HG02798 (cell line): ENCODE data around the gene CACNA1C.
"Not testable (repeated sequence)": the region's sequence is repeated elsewhere in the genome, so short reads cannot be mapped to it uniquely, and the experiment has no call there.

ENCODE experiments used
- ATAC-seq: cut with Tn5 transposase; IDR thresholded peaks from one replicate; pipeline ENCODE4 v1.9.1; 2021; ENCODE audit warnings: mild to moderate bottlenecking; ENCODE audit not compliant: unreplicated experiment, poor library complexity

Gene CACNA1C

GRCh38 chr12:2244013-2244861 lies 191.4 kb downstream of the CACNA1C start:
- no peak for ATAC-seq

- no peak for ATAC-seq
These were observed 193.6 kb downstream of the CACNA1C start for GRCh38 chr12:2246358-2246757.

DNA sequence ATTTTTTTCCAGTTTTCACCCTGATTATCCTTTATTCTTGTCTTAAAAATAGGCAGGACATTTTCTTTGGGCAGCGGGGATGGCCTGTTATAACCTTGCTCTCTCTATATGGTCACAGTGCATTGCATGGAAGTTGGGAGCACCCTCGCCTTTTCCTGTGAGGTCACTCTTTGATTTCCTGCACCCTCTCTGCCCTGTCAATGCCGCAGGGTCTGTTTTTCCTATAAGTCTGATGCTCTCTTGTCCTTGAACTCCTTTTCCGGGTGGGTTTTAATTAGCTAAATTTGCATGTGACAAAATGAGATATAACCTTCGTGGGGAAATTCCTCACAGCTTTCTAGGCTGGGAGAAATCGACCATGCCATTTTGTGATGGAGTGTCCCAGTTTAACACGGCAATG lies 194.3 kb downstream of the CACNA1C start:
- ATAC-seq, result no peak

- no peak for ATAC-seq
These were observed 194.8 kb downstream of the CACNA1C start for GRCh38 chr12:2247596-2247995.

- no peak for ATAC-seq
These were observed 195.5 kb downstream of the CACNA1C start for GRCh38 chr12:2248087-2248900.

GRCh38 chr12:2248901-2249381 lies 196.2 kb downstream of the CACNA1C start:
- peak; percentile 82 for ATAC-seq

DNA sequence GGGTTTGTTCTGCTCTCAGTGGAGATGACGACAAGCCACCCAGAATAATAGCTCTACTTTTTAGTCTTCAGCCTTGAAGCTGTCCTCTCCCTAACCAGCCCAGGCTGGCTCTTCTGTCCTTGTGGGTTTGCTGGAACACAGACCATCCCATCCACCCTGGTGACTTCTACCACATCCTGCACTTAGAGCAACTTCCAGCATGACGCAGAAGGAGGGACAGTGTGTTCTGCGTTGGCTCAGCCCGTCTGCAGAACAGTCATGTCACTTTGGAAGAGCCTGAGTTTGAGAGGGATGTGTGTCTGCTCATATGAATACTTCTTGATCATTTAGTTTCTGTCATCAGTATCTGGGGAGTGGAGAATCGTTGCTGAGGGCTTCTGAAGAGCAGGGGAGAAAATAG lies 198.0 kb downstream of the CACNA1C start:
- ATAC-seq, result no peak

- ATAC-seq, result no peak
These were observed 198.9 kb downstream of the CACNA1C start for GRCh38 chr12:2251526-2252209.

DNA sequence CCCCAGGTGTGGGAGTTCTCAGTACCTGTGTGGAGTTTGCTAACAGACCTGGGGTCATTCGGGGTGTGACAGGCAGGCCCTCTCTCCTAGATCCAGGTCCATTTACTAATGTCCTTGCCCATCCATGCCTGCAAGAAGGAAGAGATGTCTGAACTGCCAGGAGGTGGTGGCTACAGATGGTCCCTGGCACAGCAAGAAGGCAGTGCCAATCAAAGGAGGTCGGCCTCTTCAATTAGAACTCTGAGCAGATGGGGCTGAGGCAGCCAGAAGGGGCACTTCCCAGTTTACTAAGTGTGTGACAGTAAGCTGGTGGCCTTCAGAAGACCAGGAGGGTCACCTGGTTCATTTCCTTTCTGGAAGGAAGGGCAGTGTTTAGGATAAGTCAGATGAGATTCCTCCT lies 202.5 kb downstream of the CACNA1C start:
- no peak for ATAC-seq

GRCh38 chr12:2255731-2256130 lies 202.9 kb downstream of the CACNA1C start:
- not testable (repeated sequence) for ATAC-seq

- no peak for ATAC-seq
These were observed 203.7 kb downstream of the CACNA1C start for GRCh38 chr12:2256453-2256852.

- no peak for ATAC-seq
These were observed 204.1 kb downstream of the CACNA1C start for GRCh38 chr12:2256915-2257314.

GRCh38 chr12:2258025-2258424 lies 205.2 kb downstream of the CACNA1C start:
- ATAC-seq, result no peak

DNA sequence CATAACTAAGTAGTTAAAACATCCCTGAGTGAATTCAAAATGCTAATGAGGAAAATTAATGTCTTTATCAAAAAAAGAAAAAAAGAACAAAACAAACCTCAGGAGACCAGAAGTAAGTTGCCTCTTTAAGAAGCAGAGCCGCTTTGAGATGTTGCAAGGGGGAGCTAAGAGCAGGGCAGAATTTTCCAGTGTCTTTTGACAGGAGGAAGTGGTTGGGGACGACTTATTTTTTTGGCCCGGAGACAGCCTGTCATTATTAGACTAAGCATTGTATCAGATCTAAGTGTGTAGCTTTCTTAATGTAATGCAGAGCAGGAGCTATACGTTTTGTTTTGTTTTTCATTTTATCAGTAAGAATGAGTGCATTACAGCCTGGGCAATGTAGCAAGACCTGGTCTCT lies 206.6 kb downstream of the CACNA1C start:
- no peak for ATAC-seq

DNA sequence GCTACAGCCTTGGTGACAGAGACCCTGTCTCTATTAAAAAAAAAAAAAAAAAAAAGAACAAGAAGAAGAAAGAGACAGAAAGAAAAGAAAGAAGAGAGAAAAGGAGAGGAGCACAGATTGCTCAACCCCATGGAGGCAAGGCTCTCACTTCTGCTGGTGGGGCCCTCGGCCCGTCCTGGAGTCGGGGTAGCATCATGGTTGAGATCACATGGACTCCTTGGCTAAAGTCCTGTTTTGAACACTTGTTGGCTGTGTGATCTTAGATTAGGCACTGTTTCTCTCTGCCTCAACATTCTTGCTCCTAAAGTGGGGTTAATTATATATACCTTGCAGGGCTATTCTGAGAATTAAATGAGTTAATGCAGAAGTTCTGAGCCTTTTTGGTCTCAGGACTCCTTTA lies 207.7 kb downstream of the CACNA1C start:
- no peak for ATAC-seq

GRCh38 chr12:2261708-2262107 lies 208.9 kb downstream of the CACNA1C start:
- no peak for ATAC-seq

- no peak for ATAC-seq
These were observed 209.7 kb downstream of the CACNA1C start for GRCh38 chr12:2262449-2262848.

GRCh38 chr12:2263901-2264300 lies 211.1 kb downstream of the CACNA1C start:
- no peak for ATAC-seq

GRCh38 chr12:2264651-2265232 lies 212.0 kb downstream of the CACNA1C start:
- no peak for ATAC-seq

DNA sequence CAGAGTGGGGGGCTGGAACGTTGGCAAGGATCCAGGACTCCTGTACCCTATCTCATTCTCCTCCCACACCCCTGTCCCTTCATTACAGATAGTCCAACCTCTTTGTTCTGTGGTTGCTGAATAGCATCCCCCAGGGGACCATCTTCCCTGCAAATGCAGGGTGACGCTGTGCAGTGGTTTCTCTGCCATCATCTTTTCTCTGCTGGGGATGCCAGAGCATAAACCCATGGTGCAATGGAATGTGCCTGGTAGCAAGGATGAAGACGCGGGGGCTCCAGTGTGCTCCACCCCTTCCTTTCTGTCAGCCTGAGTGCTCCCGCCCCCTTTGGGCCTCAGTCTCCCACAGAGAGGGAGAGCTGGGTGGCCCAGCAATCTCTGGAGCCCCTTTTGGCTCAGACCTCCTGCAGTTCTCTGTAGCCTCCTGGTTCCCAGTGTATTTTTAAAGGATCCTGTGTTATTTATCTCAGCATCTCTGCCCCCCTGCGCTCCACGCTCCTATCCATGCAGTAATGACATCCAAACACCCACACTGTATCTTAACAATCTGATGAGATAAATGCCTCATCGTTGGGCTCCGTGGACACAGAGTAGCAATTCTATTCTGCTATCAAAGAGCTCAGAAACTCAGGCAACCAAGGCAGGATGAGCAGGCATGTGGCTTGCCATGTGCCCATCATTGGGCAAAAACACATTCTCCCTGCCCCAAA lies 212.8 kb downstream of the CACNA1C start:
- no peak for ATAC-seq
